IPS-11a (cell line): ENCODE data around the gene PIGN.

ENCODE experiments used
- H3K4me3 ChIP-seq: one replicate; pipeline ENCODE4 v1.5.1; 2013; ENCODE audit warnings: low read depth, low read length, control low read depth

PIGN gene, protein sequence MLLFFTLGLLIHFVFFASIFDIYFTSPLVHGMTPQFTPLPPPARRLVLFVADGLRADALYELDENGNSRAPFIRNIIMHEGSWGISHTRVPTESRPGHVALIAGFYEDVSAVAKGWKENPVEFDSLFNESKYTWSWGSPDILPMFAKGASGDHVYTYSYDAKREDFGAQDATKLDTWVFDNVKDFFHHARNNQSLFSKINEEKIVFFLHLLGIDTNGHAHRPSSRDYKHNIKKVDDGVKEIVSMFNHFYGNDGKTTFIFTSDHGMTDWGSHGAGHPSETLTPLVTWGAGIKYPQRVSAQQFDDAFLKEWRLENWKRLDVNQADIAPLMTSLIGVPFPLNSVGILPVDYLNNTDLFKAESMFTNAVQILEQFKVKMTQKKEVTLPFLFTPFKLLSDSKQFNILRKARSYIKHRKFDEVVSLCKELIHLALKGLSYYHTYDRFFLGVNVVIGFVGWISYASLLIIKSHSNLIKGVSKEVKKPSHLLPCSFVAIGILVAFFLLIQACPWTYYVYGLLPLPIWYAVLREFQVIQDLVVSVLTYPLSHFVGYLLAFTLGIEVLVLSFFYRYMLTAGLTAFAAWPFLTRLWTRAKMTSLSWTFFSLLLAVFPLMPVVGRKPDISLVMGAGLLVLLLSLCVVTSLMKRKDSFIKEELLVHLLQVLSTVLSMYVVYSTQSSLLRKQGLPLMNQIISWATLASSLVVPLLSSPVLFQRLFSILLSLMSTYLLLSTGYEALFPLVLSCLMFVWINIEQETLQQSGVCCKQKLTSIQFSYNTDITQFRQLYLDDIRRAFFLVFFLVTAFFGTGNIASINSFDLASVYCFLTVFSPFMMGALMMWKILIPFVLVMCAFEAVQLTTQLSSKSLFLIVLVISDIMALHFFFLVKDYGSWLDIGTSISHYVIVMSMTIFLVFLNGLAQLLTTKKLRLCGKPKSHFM

DNA sequence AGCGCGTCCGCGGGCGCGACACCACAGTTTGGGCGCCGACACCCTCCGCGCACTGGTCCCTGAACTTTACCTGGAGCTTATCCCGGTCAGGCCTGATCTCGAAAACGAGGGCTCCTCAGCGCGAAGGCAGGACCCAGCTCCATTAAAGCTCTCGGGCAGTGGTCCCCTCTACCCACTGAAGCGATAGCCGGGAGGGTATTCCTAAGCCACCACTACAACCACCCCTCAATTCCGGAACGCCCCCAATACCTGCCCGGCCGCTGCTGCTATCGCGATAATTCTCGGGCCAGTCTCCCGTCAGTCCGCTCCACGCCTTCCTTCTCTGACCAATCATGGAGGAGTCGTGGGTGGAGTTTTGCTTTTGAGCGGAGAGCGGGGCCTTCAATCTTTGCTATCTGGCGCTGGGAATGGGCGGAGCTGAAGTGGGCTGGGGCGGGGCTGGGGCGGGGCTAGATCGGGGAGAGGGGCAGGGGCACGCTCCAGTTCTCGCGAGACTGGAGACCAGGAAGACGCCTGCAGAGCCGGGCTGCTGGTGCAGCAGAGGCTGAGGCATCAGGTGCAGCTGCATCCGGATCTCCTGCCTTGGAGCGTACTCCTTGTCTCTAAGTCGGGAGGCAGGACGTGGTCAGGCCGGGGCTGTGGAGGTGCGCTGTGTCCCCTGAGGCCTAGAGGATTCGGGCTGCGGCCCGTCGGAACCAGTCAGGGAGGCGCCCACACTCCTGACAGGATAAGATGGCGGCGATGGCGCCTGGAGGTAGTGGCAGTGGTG lies at the start of gene PIGN, which contains the start of gene RELCH:
TSS of gene PIGN (minus strand) at position 283 of the 769 bp plus-strand sequence. CDS start 25,703 bp downstream, outside the sequence.
TSS of gene RELCH (plus strand) at position 482 of the 769 bp plus-strand sequence. CDS start at position 733, 251 bp downstream.
- H3K4me3 ChIP-seq = peak within 1 kb of the TSS; percentile 97

DNA sequence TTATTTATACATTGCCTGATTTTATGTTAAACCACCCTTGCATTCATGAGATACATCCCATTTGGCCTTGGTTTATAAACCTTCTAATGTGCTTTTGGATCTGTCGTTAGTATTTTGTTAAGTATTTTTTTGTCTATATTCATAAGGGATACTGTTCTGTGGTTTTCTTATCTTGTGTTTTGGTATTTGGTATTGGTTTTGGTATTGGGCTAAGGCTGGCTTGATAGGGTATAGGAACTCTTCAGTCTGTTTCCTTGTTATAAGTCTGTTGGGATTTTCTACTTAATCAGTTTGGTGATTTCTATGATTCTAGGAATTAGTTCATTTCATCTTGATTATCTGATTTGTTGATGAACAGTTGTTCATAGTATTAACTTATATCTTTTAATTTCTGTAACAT lies 49.4 kb upstream of the PIGN start:
- no peak overlapping the region for H3K4me3 ChIP-seq

DNA sequence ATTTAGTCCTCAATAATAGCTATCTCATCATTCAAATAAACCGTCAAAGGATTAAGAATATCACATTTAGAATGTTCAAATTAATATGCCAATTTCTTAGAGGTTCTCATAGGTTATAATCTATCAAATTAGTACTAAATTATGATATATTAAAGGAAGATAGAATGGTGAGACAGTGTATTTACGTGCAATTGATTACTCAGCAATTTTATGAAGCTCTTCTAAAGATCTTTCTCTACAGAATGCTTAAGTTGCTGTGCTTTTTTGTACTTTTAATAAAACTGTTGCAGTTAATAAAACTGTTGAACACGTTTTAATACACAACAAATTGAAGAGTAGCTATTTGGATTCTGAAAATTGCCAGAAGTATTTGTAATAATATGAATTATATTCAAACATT lies 39.2 kb upstream of the PIGN start:
- no peak overlapping the region for H3K4me3 ChIP-seq

DNA sequence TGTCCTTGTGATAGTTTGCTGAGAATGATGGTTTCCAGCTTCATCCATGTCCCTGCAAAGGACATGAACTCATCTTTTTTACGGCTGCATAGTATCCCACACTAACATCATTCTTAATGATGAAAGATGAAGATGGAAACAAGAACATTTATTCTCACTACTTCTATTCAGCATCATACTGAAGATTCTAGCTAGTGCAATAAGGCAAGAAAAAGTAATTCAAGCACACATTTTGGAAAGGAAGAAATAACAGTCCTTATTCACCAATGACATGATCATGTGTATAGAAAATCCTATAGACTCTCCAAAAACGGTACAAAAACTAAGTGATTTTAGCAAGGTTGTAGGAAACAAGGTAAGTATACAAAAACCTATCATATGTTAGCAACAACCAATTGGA lies 37.4 kb upstream of the PIGN start:
- H3K4me3 ChIP-seq = no peak overlapping the region

DNA sequence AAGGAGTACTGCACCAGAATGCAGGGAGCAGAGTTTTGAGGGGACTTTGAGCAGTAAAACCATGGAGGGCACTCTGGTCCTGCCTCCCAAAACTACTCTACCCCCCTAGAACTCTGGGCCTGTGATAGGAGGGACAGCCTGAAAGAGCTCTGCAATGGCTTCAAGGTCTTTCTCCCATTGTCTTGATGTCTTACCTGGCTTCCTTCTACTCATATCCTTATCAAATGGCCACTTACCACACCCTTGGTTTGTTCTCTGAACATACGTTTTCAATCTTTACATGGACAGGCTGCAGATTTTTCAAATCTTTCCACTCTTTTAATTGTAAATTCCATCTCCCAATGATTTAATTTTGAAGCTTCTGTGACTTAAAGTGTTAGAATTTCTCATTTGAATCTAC lies 27.9 kb upstream of the PIGN start:
- no peak overlapping the region for H3K4me3 ChIP-seq

DNA sequence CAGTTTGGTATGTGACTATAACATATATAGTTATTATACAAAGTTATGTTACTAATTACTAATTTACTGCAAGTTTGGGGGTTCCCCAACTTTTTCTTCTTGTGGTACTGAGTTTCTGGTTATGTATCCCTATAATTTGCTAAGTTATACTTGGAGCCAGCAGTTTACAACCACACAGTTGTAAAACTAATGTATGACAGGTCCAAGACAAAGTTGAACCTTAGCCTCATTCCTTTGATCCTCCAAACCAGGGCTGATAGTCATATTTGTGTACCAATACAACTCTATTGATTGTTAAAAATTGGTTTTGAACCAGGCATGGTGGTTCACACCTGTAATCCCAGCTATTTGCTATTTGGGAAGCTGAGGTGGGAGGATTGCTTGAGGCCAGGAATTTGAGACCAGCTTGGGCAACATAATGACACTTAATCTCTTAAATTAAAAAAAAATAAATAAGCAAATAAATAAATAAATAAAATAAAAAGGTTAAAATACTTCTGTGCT lies 24.5 kb upstream of the PIGN start:
- H3K4me3 ChIP-seq = no peak overlapping the region

DNA sequence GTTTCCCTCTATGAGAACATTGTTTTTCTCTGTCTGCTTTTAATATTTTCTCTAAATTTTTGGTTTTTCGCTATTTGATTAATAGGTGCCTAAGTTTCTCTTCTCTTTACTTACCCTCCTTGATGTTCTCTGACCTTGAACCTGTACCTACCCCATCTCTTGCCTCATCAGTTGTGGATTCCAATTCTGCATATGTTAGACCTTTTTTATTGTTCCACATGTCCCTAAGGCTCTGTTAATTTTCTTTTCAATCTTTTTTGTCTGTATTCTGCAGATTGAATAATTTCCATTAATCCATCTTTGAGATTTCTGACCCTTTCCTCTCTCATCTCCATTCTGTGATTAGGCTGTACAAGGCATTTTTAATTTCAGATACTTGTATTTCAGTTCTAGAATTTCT lies 23.3 kb upstream of the PIGN start:
- H3K4me3 ChIP-seq = no peak overlapping the region

DNA sequence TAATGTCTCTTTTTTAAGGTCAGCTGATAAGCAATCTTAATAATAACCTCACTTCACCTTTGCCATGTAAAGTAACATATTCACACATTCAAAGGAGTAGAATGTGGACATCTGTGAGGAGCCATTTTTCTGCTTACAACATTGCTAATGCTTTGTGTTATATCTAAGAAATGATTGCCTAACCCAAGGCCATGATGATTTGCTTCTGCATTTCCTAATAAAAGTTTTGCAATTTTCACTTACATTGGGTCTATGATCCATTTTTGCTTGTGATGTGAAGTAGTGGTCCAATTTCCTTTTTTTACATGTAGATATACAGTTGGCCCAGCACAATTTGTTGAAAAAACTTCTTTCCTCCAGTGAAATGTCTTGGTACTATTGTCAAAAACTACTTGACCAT lies 22.2 kb upstream of the PIGN start:
- H3K4me3 ChIP-seq = no peak overlapping the region

DNA sequence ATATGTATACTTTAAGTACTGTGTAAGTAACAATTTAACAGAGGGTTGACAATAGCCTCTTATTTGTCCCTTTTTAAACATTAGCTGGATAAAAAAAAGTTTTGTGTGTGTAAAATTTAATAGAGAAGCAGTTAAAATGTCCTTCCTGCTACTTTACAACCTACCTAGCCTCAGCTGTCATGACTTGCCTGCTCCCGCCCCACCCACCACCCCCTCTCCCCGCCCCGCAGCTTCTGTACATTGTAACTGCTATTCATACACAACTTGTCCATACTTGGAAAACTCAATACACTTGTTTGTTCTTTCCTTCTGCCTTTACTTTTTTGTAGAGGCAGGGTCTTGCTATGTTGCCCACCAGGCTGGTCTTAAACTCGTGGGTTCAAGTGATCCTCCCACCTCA lies 19.7 kb upstream of the PIGN start:
- H3K4me3 ChIP-seq = no peak overlapping the region

DNA sequence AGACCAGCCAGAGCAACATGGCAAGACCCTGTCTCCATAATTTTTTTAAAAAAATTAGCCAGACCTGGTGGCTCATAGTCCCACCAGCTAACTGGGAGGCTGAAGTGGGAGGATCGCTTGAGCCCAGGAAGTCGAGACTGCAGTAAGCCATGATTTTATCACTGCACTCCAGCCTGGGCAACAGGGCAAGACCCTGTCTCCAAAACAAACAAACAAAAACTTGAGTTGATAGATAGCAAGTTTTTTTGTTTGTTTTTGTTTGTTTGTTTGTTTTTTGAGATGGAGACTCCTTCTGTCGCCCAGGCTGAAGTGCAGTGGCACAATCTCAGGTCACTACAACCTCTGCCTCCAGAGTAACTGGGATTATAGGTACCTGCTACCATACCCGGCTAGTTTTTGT lies 19.0 kb upstream of the PIGN start:
- H3K4me3 ChIP-seq = no peak overlapping the region

DNA sequence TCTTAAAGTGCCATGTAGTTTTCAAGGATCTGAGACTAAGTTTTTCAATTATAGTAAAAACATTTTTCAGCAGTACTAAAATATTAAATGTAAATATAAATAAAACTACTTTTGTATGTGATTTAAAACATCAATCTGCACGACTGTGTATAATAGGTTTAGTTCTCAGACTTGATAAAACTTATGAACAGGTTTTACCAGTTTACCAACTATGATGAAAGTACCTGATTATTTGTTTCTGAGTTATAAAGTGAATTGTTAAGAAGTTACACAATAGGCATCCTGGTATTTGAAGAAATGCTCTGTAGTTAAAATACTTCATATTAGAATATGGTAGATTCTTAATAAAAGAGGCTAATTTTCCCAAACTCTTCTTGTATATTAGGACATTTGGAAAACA lies 15.0 kb upstream of the PIGN start:
- no peak overlapping the region for H3K4me3 ChIP-seq

DNA sequence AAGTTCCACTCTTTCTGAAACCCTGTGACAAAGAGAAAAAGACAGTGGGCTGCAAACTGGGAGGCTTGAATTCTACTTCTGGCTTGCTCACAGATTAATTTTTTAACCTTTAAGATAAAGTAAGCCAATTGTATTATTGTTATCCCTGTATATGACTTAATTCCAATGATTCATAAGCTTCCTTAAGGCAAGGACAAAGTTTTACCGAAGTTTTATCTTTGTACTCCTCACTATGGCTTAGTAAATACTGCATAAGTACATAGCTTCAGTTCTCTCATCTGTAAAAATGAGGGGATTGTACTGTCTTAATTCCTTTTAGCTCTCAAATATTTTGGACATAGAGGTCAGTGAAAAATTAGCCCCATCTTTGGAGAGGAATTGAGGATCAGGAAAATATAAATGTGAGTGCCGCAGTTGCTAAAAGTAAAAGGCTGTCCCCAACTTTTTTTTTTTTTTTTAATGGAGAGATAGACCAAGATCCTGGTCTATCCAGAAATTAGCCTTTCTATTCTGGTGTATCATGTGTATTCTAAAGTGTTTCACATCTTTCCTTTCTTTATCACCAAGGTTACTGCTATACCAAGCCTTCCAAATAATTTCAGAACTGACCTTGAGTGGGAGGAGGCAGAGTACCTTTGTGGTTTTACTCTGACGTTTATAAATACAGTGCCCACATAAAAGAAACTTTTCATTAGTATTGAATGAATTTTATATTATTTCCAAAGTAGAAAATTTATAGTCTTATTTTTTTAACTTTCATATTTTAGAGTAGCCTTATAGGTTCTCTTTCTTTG lies 13.5 kb upstream of the PIGN start:
- no peak overlapping the region for H3K4me3 ChIP-seq

DNA sequence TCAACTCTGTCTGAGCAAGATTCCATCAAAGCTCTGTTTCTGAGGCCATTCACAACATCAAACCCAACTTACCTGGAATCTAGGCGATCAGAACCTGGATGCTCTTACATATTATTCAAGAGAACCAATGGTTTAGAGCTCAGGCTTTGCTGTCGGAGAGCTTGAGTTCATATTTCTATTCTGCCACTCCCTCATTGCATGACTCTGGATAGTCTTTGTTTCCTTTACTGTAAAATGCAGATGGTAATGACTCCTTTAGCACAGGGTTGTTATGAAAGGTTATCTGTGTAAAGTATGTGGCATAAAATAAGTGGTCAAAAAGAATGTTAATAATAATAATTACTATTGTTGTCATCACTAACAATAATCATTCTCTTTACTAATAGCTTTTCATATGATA lies 12.8 kb upstream of the PIGN start:
- H3K4me3 ChIP-seq = no peak overlapping the region

DNA sequence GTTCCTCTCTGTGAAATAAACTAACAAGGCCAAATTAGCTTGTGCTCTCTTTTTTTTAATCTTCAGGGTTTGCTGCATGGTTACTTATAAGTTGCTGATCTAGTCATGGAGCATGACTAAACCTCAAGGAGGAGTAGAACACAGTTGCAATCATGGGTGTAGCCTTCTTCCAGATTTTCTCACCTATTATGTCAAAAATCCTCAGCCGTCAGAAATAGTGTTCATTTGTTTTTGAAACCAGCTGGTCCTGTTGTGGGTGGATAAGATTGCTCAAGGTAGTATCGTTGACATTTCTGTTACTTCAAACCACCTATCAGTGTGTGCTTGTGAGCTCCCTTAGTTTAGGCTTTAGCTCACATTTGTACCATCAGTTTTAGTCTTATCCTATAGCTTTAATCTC lies 11.4 kb upstream of the PIGN start:
- no peak overlapping the region for H3K4me3 ChIP-seq

DNA sequence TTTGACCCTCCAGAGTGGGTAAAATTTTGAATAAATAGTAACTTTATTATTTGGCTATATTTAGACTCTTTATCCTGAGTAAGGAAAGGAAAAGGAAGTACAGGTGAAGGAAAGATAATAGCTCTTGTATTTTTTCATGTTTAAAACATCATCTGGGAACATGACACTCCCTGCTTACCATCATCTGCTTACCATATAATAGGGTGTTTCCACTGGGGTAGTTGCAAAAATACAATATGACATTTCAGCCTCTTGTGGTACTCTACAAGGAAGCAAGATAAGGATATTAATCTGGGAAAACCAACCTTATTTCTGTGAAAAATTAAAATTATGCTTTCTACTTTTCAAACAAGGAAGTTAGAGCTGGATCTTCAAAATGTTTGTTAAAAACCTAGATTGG lies 10.1 kb upstream of the PIGN start:
- H3K4me3 ChIP-seq = no peak overlapping the region

DNA sequence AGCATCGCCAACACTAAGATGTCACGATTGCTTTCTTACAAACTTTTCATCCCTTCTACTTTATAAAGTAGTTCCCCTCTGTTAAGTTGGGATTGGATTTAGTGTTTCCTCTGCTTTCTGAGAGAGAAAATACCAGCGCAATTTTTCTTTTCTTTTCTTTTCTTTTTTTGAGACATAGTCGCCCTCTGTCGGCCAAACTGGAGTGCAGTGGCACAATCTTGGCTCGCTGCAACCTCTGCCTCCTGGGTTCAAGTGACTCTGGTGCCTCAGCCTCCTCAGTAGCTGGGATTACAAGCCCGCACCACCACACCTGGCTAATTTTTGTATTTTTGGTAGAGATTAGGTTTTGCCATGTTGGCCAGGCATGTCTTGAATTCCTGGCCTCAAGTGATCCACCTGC lies 9.2 kb upstream of the PIGN start:
- no peak overlapping the region for H3K4me3 ChIP-seq

DNA sequence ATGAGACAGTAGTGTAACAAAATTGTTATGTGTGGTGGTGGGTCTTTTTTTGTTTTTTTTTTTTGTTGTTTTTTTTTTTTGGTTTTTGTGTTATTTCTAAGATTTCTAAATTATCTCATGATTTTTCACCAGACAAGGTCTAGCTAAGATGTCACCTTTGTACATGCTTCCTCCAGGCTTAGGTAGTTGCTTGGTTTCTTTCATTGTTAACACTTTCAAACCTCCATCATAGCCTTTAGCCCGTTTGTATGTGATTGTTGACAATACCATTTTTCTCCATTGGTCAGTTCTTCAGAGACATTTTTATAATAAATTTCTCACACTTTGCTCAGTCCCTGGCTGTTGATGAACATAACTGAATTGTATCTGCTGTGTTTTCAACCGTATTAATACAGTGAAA lies 2.4 kb upstream of the PIGN start:
- H3K4me3 ChIP-seq = peak overlapping the region; percentile 96

DNA sequence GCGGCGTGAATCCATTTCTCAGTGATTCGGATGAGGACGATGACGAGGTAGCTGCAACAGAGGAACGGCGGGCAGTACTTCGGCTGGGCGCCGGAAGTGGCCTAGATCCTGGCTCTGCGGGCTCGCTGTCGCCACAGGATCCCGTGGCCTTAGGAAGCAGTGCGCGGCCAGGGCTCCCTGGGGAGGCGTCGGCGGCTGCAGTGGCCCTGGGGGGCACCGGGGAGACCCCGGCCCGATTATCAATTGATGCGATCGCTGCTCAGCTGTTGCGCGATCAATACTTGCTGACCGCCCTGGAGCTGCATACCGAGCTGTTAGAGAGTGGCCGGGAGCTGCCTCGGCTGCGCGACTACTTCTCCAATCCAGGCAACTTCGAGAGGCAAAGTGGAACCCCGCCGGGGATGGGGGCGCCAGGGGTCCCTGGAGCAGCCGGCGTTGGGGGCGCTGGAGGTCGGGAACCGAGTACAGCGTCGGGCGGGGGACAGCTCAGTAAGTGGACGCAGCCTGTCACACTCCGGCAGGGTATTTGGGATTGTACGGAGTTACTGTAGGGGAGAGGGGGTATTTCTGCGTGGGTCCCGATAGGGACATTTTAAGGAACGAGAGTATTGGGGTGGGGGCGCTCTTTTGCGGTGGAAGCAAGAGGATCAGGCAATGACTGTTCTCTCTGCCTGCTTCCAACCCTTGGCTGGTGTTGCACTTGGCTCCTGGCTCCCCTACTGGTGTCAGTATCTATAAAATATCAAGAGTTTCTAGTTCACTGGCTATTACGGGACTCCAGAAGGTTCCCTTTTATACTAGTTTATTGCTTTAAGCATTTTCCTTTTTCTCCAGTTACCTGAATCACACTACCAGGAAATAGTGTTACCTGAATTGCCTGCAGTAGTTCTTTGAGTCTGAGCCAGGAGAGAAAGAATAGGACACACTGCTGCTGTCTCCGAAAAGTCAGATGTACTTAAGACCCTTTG lies 971 bp upstream of the PIGN start:
- H3K4me3 ChIP-seq = peak overlapping the region; percentile 96

DNA sequence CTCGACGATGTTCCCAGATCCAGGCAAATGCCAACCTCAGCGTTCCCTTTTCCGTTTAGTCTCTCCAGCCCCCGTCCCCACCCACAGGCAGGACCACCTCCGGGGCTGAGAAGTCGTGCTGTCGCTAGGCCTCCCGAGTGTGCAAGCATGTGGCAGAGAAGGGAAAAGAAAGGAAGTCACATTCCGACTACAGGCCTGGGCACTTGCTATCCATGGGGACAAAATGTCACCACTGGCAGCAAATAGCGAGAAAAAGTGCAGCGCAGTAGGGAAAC lies 420 bp downstream of the PIGN start:
- H3K4me3 ChIP-seq = peak overlapping the region; percentile 97
